Activated B cell treated with CpG ODN at 0.5 μM for 24 hours (primary cell): ENCODE results near the gene KCNG3. TPM values are rescaled to one million over a fixed set of nuclear protein-coding genes. Genes with fewer than 3 reads are reported as not detected.

Source experiments
- ATAC-seq: fragments of 200-7000 bp; cut with Tn5 transposase; one replicate; pipeline ENCODE4 v1.10.0; 2021; ENCODE audit warnings: low read depth, mild to moderate bottlenecking, moderate library complexity
- CTCF ChIA-PET: fragments of 350-600 bp; sonication (Branson Sonifier 250); formaldehyde crosslinking; loops from one replicate; lab custom pipeline; 2021; ENCODE audit warnings: antibody characterized with exemption; lab: Charles Lee
- POLR2A ChIA-PET: fragments of 350-600 bp; sonication (Branson Sonifier 250); formaldehyde crosslinking; loops from one replicate; lab custom pipeline; 2021; ENCODE audit warnings: antibody characterized with exemption; lab: Charles Lee
- DNase-seq: peaks from one replicate; pipeline ENCODE4 v3.0.0; 2022
- H3K27ac Mint-ChIP-seq: one replicate; pipeline ENCODE4 v1.8.0; 2020; ENCODE audit warnings: mixed read lengths
- H3K27me3 Mint-ChIP-seq: one replicate; pipeline ENCODE4 v1.8.0; 2021; ENCODE audit warnings: mixed read lengths
- H3K36me3 Mint-ChIP-seq: one replicate; pipeline ENCODE4 v1.8.0; 2021; ENCODE audit warnings: low read depth, mixed read lengths
- H3K4me1 Mint-ChIP-seq: one replicate; pipeline ENCODE4 v1.8.0; 2021; ENCODE audit warnings: mixed read lengths
- H3K4me3 Mint-ChIP-seq: one replicate; pipeline ENCODE4 v1.8.0; 2020; ENCODE audit warnings: mild to moderate bottlenecking, mixed read lengths
- H3K9me3 Mint-ChIP-seq: one replicate; pipeline ENCODE4 v1.8.0; 2020; ENCODE audit warnings: mixed read lengths
- intact Hi-C: fragments of 100-400 bp; cut with micrococcal nuclease; formaldehyde crosslinking; loops from one replicate; pipeline ENCODE4 v1.15.1; 2024
- total RNA-seq: library from RNA; stranded (reverse); gene quantifications from 2 replicates; pipeline ENCODE4 v1.2.3, GENCODE V29; 2022
- TF ChIP-seq, protein P1 (sequence below): fragments of 200-600 bp; IDR thresholded peaks from one replicate; pipeline ENCODE4 v1.8.0; 2022; ENCODE audit warnings: antibody characterized with exemption, mild to moderate bottlenecking

The KCNG3 gene, protein sequence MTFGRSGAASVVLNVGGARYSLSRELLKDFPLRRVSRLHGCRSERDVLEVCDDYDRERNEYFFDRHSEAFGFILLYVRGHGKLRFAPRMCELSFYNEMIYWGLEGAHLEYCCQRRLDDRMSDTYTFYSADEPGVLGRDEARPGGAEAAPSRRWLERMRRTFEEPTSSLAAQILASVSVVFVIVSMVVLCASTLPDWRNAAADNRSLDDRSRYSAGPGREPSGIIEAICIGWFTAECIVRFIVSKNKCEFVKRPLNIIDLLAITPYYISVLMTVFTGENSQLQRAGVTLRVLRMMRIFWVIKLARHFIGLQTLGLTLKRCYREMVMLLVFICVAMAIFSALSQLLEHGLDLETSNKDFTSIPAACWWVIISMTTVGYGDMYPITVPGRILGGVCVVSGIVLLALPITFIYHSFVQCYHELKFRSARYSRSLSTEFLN
- total RNA-seq, result not detected in 2 replicates

DNA sequence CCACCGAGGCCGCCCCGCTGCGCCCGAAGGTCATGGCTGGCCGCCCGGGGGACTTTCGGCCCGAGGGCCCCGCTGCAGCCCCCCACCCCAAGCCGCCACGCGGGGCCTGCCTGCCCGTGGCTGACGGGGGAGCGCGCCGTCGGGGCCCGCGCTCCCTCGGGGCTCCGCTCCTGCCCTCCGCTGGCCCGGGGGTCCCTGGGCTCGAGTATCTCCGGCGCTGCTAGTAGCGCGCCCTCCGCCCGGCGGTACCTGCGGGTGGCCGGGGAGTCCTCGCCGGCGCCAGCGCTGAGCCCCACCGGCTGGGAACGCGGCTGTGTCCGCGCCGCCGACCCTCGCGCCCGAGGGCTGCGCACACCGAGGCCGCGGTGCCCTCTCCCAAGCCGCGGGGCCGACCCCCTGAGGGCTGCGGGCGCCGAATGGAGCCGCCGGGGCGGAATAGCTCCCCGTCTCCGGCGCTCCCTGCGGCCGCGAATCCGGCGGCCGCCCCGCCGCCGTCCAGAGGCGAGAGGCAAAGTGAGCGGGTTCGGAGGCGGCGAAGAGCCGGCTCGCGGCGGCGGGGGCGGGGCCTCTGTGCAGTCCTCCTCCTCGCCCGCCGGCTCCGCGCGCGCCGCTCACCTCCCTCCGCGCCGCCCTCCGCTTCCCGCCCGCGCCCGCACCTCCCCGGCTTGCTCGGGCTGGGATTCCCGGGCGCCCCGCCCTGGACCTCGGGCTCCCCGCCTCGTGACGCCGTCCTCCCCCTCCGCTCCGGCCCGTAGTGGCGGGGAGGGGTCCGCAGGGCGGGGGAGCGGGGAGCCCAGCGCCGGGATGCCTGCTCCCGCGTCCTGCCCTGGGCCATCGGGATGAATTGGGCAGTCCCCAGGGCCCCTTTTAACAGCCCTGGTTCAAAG, at the start of gene KCNG3:
Gene KCNG3 (minus strand): TSS at position 515 of the 887 bp plus-strand sequence. CDS start 481 bp downstream, at position 34.
- peak; percentile 62 for DNase-seq
- Mint-ChIP-seq H3K4me3 (peak within 1 kb of the TSS; percentile 92), H3K9me3 (no peaks in the 10 kb centered on the region), H3K27me3 (peaks cover 25% of the 10 kb centered on the region), H3K36me3 (peaks cover 3% of the 10 kb centered on the region), H3K27ac (peak within 1 kb of the TSS; percentile 59), H3K4me1 (peaks cover 8% of the 10 kb centered on the region)
- intact Hi-C loops, result loop anchor here (1.0 to 10.0 kb wide), 7 partner anchors 75 to 396 kb away; partner anchors contain the start of genes COX7A2L, HAAO and MTA3
- peak; percentile 81 for ATAC-seq
- TF ChIP-seq, protein P1, sequence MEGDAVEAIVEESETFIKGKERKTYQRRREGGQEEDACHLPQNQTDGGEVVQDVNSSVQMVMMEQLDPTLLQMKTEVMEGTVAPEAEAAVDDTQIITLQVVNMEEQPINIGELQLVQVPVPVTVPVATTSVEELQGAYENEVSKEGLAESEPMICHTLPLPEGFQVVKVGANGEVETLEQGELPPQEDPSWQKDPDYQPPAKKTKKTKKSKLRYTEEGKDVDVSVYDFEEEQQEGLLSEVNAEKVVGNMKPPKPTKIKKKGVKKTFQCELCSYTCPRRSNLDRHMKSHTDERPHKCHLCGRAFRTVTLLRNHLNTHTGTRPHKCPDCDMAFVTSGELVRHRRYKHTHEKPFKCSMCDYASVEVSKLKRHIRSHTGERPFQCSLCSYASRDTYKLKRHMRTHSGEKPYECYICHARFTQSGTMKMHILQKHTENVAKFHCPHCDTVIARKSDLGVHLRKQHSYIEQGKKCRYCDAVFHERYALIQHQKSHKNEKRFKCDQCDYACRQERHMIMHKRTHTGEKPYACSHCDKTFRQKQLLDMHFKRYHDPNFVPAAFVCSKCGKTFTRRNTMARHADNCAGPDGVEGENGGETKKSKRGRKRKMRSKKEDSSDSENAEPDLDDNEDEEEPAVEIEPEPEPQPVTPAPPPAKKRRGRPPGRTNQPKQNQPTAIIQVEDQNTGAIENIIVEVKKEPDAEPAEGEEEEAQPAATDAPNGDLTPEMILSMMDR, result no peak
- ChIA-PET POLR2A (interaction anchor here (0.6 kb wide), 1 partner anchor 164 kb away, joined by 5 read pairs; no protein-coding TSS in a partner anchor), CTCF (interaction anchor here (4.6 kb wide), 1 partner anchor 170 kb away, joined by 32 read pairs; no protein-coding TSS in a partner anchor)

DNA sequence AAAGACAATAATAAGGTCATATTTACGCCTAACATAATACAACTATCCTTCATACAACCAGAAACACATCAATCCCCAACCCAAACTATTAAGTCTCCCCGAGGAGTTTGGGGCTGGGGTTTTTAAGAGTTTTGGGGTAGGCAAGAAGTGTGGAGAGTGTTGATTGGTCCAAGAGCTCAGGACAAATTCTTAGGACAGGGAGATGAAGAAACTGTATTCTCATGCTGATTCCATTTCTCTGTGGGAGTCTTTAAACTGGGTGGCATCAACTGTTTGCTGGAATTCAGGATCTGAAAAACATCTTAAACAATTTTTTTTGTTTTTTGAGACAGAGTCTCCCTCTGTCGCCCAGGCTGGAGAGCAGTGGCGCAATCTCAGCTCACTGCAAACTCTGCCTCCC, 49.1 kb upstream of the KCNG3 start:
- H3K27ac Mint-ChIP-seq, result no peak overlapping the region
- intact Hi-C loops, result no loop called here
- TF ChIP-seq, protein P1, result no peak
- ChIA-PET CTCF (no interaction called here), POLR2A (no interaction called here)
- no peak overlapping the region for H3K4me3 Mint-ChIP-seq
- ATAC-seq (no peak), DNase-seq (no peak)
- H3K27me3 Mint-ChIP-seq, result no peaks in the 10 kb centered on the region
- H3K9me3 Mint-ChIP-seq, result peaks cover 3% of the 10 kb centered on the region
- H3K4me1 Mint-ChIP-seq, result peaks cover 8% of the 10 kb centered on the region
- no peaks in the 10 kb centered on the region for H3K36me3 Mint-ChIP-seq

DNA sequence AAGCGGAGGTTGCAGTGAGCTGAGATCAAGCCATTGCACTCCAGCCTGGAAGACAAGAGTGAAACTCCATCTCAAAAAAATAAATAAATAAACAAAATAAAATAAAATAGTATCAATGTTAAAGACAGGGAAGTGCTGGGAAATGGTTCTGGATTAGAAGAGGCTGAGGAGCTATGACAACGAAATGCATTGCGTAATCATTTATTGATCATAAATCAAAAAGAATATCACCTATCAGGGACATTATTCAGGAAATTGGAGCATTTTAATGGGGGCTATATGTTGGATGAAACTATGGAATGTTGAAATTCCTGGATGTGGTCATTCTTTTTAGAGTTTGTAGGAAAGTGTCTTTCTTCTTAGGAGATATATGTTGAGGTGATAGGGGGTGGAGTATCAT, 43.7 kb upstream of the KCNG3 start:
- H3K27ac Mint-ChIP-seq, result no peak overlapping the region
- no peaks in the 10 kb centered on the region for H3K4me1 Mint-ChIP-seq
- DNase-seq, result no peak
- intact Hi-C loops, result no loop called here
- no peaks in the 10 kb centered on the region for H3K27me3 Mint-ChIP-seq
- ChIA-PET CTCF (no interaction called here), POLR2A (no interaction called here)
- ATAC-seq, result no peak
- H3K4me3 Mint-ChIP-seq, result no peak overlapping the region
- TF ChIP-seq, protein P1, result no peak
- peaks cover 3% of the 10 kb centered on the region for H3K9me3 Mint-ChIP-seq
- no peaks in the 10 kb centered on the region for H3K36me3 Mint-ChIP-seq

DNA sequence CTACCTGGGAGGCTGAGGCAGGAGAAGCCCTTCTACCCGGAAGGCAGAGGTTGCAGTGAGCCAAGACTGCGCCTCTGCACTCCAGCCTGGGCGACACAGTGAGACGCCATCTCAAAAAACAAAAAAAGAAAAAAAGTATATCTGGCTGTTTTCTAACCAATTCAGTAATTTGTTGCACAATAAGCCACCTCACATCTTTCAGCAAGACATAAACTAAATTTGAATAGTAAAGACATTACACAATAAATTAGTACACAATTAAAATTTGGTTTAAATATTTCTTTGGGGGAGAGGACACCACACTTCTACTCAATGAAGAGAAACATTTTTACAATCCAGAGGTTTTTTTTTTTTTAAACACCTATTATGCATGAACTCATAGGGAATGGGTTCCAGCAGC, 38.6 kb upstream of the KCNG3 start:
- CTCF ChIA-PET, result no interaction called here
- Mint-ChIP-seq H3K9me3 (no peaks in the 10 kb centered on the region), H3K36me3 (no peaks in the 10 kb centered on the region), H3K27me3 (peaks cover 1% of the 10 kb centered on the region), H3K27ac (no peak overlapping the region), H3K4me1 (no peaks in the 10 kb centered on the region), H3K4me3 (no peak overlapping the region)
- DNase-seq, result no peak
- ATAC-seq, result no peak
- POLR2A ChIA-PET, result interaction anchor here (0.7 kb wide), 1 partner anchor 1168 kb away, joined by 3 read pairs; no protein-coding TSS in a partner anchor
- intact Hi-C loops, result no loop called here
- TF ChIP-seq, protein P1, result no peak
